Left ventricle myocardium inferior (tissue), 1 donor: ENCODE results near the gene PNMA6E. TPM values are rescaled to one million over a fixed set of nuclear protein-coding genes. Genes with fewer than 3 reads are reported as not detected.

Source experiments
- DNase-seq: peaks from one replicate; pipeline ENCODE4 v3.0.0-alpha.2; 2020
- H3K27ac ChIP-seq: fragments of 200-600 bp; replicated peaks from 2 replicates; pipeline ENCODE4 v1.8.0; 2021
- H3K27me3 ChIP-seq: fragments of 200-600 bp; 2 replicates; pipeline ENCODE4 v1.8.0; 2021; ENCODE audit warnings: low read depth
- H3K36me3 ChIP-seq: fragments of 200-600 bp; 2 replicates; pipeline ENCODE4 v1.8.0; 2021
- H3K4me1 ChIP-seq: fragments of 200-600 bp; 2 replicates; pipeline ENCODE4 v1.8.0; 2021
- H3K4me3 ChIP-seq: fragments of 200-600 bp; 2 replicates; pipeline ENCODE4 v1.8.0; 2021; ENCODE audit warnings: mild to moderate bottlenecking, moderate library complexity
- H3K9me3 ChIP-seq: fragments of 200-600 bp; replicated peaks from 2 replicates; pipeline ENCODE4 v1.8.0; 2021
- CTCF ChIP-seq: fragments of 200-600 bp; IDR thresholded peaks from 2 replicates; pipeline ENCODE4 v1.8.0; 2021; ENCODE audit warnings: antibody characterized with exemption, mild to moderate bottlenecking, borderline replicate concordance
- intact Hi-C: fragments of 100-400 bp; cut with micrococcal nuclease; formaldehyde crosslinking; loops from one replicate; pipeline ENCODE4 v1.11.0; 2022
- total RNA-seq: library from RNA; stranded (reverse); fragmentation: NEBNext Ultra II Directional; extraction: Animal tissue kit (Norgen Biotek cat#: 25700); gene quantifications from one replicate; pipeline ENCODE4 v1.2.1, GENCODE V29; 2021
- donor health status: DM: no; HTN: yes; CAD: no; lungs with severe emphysema.

PNMA6E gene
- total RNA-seq, 1 donor from 2014 or later, result not detected

- no peak overlapping the region for H3K4me3 ChIP-seq
- TF ChIP-seq CTCF, result no peak
- H3K36me3 ChIP-seq, result no peaks in the 10 kb centered on the region
- no peaks in the 10 kb centered on the region for H3K9me3 ChIP-seq
- no peak for DNase-seq
- no peaks in the 10 kb centered on the region for H3K27me3 ChIP-seq
- no peak overlapping the region for H3K27ac ChIP-seq
- intact Hi-C loops, result no loop called here
- H3K4me1 ChIP-seq, result peaks cover 3% of the 10 kb centered on the region
These were observed 16.8 kb downstream of the PNMA6E start for GRCh38 chrX:153384390-153384789.

DNA sequence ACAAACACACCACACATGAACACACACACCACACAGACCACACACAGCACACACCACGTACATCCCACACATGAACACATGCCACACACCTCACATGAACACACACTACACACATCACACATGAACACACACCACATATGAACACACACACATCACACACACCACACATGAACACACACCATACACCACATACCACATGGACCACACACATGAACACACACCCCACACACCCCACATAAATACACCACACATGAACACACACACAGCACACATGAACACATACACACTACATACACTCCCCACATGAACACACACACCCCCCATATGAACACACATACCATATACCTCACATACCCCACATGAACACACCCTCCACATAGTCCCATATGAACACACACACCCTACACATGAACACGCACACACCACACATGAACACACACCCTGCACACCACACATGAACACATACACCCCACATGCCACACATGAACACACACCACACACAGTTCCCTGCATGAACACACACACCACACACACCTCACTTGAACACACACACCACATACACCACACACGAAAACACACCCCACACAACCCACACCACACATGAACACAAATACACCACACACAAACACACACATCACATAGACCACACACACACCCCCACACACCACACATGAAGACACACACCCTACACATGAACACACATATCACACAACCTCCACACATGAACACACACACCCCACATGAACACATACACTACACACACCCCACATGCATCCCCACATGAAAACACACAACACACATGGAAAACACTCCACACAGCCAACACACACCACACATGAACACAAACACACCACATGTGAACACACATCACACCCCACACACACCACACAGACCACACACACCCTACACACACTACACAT, 18.3 kb downstream of the PNMA6E start:
- no peak for DNase-seq
- H3K27me3 ChIP-seq, result no peaks in the 10 kb centered on the region
- H3K4me1 ChIP-seq, result peaks cover 3% of the 10 kb centered on the region
- intact Hi-C loops, result no loop called here
- no peak overlapping the region for H3K27ac ChIP-seq
- TF ChIP-seq CTCF, result no peak
- no peak overlapping the region for H3K4me3 ChIP-seq
- no peaks in the 10 kb centered on the region for H3K36me3 ChIP-seq
- no peaks in the 10 kb centered on the region for H3K9me3 ChIP-seq

GRCh38 chrX:153381684-153382532, 19.2 kb downstream of the PNMA6E start:
- intact Hi-C loops, result no loop called here
- Histone ChIP-seq H3K4me3 (no peak overlapping the region), H3K27ac (peak overlapping the region; percentile 12), H3K27me3 (no peaks in the 10 kb centered on the region), H3K9me3 (no peaks in the 10 kb centered on the region), H3K4me1 (peaks cover 3% of the 10 kb centered on the region), H3K36me3 (no peaks in the 10 kb centered on the region)
- no peak for DNase-seq
- no peak for TF ChIP-seq CTCF

DNA sequence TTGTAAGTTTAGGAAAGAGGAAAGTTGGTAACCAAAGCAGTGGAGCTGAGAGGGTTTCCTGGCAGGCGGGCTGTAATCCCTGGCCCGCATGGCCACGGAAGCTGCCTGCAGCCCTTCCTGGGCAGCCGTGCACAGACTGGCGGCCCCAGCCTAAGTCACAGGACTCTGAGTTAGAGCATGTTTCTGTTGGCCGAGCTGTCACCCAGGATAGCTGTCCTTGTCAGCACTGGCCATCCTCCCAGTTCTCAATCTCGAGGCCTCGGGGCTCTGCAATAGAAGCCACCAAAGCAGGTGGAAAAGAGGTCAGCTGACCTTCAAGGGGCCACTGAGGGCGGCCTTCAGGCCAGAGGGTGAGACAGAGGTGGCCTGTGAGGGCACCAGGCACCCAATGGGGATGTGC, 20.5 kb downstream of the PNMA6E start:
- Histone ChIP-seq H3K27me3 (no peaks in the 10 kb centered on the region), H3K4me1 (peaks cover 3% of the 10 kb centered on the region), H3K9me3 (no peaks in the 10 kb centered on the region), H3K36me3 (no peaks in the 10 kb centered on the region), H3K27ac (peak overlapping the region; percentile 77), H3K4me3 (no peak overlapping the region)
- TF ChIP-seq CTCF, result no peak
- intact Hi-C loops, result no loop called here
- DNase-seq, result no peak

GRCh38 chrX:153379971-153380581, 21.1 kb downstream of the PNMA6E start:
- intact Hi-C loops, result no loop called here
- no peak overlapping the region for H3K4me3 ChIP-seq
- H3K27ac ChIP-seq, result peak overlapping the region; percentile 77
- no peak for DNase-seq
- no peaks in the 10 kb centered on the region for H3K27me3 ChIP-seq
- H3K36me3 ChIP-seq, result no peaks in the 10 kb centered on the region
- no peaks in the 10 kb centered on the region for H3K9me3 ChIP-seq
- TF ChIP-seq CTCF, result no peak
- peaks cover 3% of the 10 kb centered on the region for H3K4me1 ChIP-seq
